SJCRH30 (cell line): ENCODE data around the gene ABCA8. TPM values are rescaled to one million over a fixed set of nuclear protein-coding genes. Genes with fewer than 3 reads are reported as not detected.

Experiments
- DNase-seq, 2 experiments: peaks; one replicate each; pipeline ENCODE4 v3.0.0-alpha.2; 2015 to 2020
- H3K27ac ChIP-seq: fragments of 250-450 bp; sonication (Bioruptor Pico); 2 replicates; pipeline ENCODE4 v1.5.1; 2020; ENCODE audit warnings: mild to moderate bottlenecking, moderate library complexity
- H3K27me3 ChIP-seq: fragments of 250-450 bp; sonication (Bioruptor Pico); 2 replicates; pipeline ENCODE4 v1.5.1; 2020; ENCODE audit warnings: mild to moderate bottlenecking, moderate library complexity
- H3K36me3 ChIP-seq: fragments of 250-450 bp; sonication (Bioruptor Pico); 2 replicates; pipeline ENCODE4 v1.5.1; 2020; ENCODE audit warnings: mild to moderate bottlenecking, moderate library complexity
- H3K4me1 ChIP-seq: fragments of 250-450 bp; sonication (Bioruptor Pico); 2 replicates; pipeline ENCODE4 v1.5.1; 2020; ENCODE audit warnings: mild to moderate bottlenecking, moderate library complexity
- H3K4me3 ChIP-seq: fragments of 250-450 bp; sonication (Bioruptor Pico); 2 replicates; pipeline ENCODE4 v1.5.1; 2020; ENCODE audit warnings: mild to moderate bottlenecking, moderate library complexity
- H3K9me3 ChIP-seq: fragments of 250-450 bp; sonication (Bioruptor Pico); replicated peaks from 2 replicates; pipeline ENCODE4 v1.5.1; 2020; ENCODE audit warnings: mild to moderate bottlenecking, moderate library complexity
- total RNA-seq: library from RNA; depleted of rRNA; stranded (reverse); fragments of >200 nt; shearing (Covaris generic); gene quantifications from 2 replicates; pipeline ENCODE4 v1.2.3, GENCODE V29; 2014

The ABCA8 gene
- total RNA-seq, 1 experiment from 2014 or later: not detected

DNA sequence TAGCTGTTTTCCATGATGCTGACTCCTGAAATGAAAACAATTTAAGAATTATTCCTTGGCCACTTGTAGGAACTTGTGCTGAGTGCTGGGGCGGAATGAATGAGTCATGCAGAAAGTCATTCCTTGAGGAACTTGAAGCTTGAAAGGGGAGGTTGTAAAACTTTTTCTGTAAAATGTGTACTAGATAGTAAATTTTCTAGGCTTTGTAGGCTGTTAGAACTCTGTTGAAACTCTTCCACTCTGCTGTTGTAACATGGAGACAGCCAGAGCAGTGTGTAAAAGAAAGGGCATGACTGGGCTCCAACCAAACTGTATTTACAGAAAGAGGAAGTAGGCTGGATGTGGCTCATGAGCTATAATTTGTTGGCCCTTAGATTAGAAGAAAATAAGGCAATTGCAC is 46.1 kb downstream of the ABCA8 start:
- no peak for DNase-seq
- Histone ChIP-seq H3K9me3 (no peaks in the 10 kb centered on the region), H3K27ac (no peak overlapping the region), H3K4me1 (no peaks in the 10 kb centered on the region), H3K4me3 (no peak overlapping the region), H3K27me3 (no peaks in the 10 kb centered on the region; the same call in 1 of the 2 replicates), H3K36me3 (no peaks in the 10 kb centered on the region)

DNA sequence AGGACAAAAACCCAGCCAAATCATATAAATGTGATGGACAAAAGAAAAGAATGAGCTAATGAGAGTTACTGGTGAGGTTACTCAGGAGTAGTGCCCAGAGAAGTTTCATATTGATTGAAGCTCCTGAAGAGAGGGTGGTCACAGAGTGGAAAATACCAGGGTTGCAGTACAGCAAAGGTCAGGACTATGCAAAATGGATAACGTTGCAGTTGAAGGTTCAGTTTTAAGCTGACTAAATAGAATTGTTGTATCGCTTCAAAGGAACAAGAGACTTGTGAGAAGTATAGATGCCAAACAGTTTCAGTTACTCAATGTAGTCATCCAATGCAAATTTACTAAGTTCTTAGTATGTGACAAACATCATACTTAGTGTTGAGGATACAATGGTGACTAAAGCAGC is 47.1 kb downstream of the ABCA8 start:
- Histone ChIP-seq H3K36me3 (no peaks in the 10 kb centered on the region), H3K9me3 (no peaks in the 10 kb centered on the region), H3K4me3 (no peak overlapping the region), H3K4me1 (no peaks in the 10 kb centered on the region), H3K27ac (no peak overlapping the region), H3K27me3 (no peaks in the 10 kb centered on the region; the same call in 1 of the 2 replicates)
- no peak for DNase-seq

DNA sequence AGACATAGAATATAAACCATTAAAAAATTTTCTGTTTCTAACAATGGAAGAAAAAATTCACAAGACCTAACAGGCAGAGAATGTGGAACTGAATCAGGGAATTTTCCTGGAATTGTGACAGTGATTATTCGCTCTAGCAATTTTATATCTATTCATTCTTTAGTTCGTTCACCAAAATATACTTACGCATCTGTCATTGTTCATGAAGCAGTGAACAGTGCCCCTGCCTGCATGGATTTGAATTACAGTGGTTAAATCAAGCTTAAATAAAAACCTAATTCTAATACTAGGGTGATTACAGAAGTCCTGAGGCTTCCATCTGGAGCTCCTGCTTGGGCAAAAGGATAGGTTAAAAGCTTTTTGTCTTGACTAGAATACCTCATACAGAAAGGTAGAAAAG is 48.6 kb downstream of the ABCA8 start:
- Histone ChIP-seq H3K27me3 (no peaks in the 10 kb centered on the region; the same call in 1 of the 2 replicates), H3K4me1 (no peaks in the 10 kb centered on the region), H3K4me3 (no peak overlapping the region), H3K9me3 (no peaks in the 10 kb centered on the region), H3K36me3 (no peaks in the 10 kb centered on the region), H3K27ac (no peak overlapping the region)
- no peak for DNase-seq

DNA sequence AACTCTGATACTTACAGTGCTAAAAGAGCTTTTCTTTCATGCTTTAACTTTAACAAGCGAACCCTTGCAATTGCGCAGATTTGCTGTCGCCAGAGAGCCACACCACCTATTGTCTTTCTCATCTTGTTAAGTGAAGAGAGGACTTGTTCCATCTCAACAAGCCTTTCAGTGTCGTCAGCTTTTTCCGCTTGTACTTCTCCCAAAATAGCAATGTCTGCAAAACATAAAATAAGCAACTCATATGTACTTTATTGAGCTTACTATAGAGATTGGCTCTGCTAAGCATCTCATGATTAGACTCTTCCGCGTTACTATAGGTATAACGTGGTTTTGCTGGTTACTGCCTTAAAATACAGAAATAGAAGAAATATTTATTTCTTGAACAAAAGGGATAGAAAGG is 51.9 kb downstream of the ABCA8 start:
- no peak overlapping the region for H3K4me3 ChIP-seq

DNA sequence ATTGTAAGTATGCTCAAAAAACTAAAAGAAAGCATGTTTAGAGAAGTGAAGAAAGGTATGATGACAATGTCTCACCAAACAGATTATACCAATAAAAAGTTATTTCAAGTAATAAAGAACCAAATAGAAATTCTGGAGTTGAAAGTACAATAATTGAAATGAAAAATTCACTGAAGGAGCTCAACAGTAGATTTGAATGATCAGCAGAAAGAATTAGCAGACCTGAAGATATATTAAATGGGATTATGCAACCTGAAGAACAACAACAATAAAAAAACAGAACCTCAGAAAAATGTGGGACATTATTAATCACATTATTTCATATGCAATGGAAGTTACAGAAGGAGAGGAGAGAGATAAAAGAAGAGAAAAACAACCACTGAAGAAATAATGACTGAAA is 57.6 kb downstream of the ABCA8 start:
- H3K9me3 ChIP-seq: no peaks in the 10 kb centered on the region
- no peaks in the 10 kb centered on the region for H3K27me3 ChIP-seq
- no peak overlapping the region for H3K27ac ChIP-seq
- no peak overlapping the region for H3K4me3 ChIP-seq
- H3K36me3 ChIP-seq: no peaks in the 10 kb centered on the region
- DNase-seq: no peak
- H3K4me1 ChIP-seq: no peaks in the 10 kb centered on the region

More for the DNA sequence above, 51.9 kb downstream of the ABCA8 start:
- no peak for DNase-seq
- Histone ChIP-seq H3K36me3 (no peaks in the 10 kb centered on the region), H3K27ac (no peak overlapping the region), H3K27me3 (no peaks in the 10 kb centered on the region; the same call in 1 of the 2 replicates), H3K9me3 (no peaks in the 10 kb centered on the region), H3K4me1 (no peaks in the 10 kb centered on the region)

DNA sequence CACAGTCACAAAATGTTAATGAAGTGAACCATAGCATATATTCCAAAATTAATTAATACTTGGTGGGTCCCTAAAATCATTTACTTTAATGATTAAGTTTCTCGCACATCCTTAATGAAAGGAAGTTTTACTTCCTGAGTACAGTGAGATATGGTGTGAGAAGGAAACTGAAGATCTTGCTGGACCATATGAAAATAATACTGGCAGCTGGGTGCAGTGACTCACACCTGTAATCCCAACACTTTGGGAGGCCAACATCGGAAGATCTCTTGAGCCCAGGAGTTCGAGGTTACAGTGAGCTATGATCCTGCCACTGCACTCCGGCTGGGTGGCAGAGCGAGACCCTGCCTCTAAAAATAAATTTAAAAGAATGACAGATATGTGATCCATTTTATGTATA is 62.5 kb downstream of the ABCA8 start:
- Histone ChIP-seq H3K27ac (no peak overlapping the region), H3K9me3 (no peaks in the 10 kb centered on the region), H3K4me3 (no peak overlapping the region), H3K27me3 (no peaks in the 10 kb centered on the region), H3K36me3 (no peaks in the 10 kb centered on the region), H3K4me1 (no peaks in the 10 kb centered on the region)
- DNase-seq: no peak

DNA sequence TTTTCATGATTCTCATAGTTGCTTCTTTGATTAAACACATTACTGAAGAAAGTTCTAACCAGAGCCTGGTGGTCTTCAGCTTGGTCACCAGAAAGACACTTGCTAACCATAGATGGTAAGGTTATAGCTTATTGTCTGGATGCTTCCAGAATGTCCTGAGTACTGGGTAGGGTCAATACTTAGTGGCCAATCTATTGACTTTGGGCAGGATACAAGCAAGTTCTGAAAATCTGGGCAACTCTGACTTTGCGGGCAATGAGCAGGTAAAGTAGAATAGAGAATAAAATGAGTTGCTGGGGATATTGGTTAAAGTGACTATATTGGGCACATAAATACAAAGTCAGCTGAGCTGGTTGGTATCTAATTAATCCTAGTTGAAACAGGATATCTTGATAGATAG is 63.0 kb downstream of the ABCA8 start:
- H3K27me3 ChIP-seq: no peaks in the 10 kb centered on the region
- no peak overlapping the region for H3K4me3 ChIP-seq
- H3K36me3 ChIP-seq: no peaks in the 10 kb centered on the region
- DNase-seq: no peak
- no peak overlapping the region for H3K27ac ChIP-seq
- no peaks in the 10 kb centered on the region for H3K4me1 ChIP-seq
- H3K9me3 ChIP-seq: no peaks in the 10 kb centered on the region

DNA sequence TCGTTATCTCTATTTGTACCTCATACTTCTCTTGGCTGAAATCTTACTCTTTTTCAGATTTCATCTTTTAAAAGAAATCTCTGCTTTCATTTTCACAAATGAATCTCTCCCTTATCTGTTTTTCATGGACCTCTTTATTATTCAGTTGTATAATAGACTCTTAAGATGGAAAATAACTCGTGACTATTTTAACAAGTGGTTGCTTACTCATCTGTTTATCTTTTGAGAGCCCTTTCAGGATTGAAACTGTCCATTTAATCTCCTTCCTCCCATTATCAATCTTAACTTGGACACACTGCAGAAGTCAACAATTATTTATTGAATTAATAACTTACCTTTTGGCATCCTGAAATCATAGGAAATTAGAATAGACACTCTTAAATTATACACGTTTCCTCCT is 68.8 kb downstream of the ABCA8 start:
- no peaks in the 10 kb centered on the region for H3K9me3 ChIP-seq
- no peak overlapping the region for H3K27ac ChIP-seq
- DNase-seq: no peak
- H3K27me3 ChIP-seq: no peaks in the 10 kb centered on the region
- H3K4me3 ChIP-seq: no peak overlapping the region
- H3K36me3 ChIP-seq: no peaks in the 10 kb centered on the region
- no peaks in the 10 kb centered on the region for H3K4me1 ChIP-seq

DNA sequence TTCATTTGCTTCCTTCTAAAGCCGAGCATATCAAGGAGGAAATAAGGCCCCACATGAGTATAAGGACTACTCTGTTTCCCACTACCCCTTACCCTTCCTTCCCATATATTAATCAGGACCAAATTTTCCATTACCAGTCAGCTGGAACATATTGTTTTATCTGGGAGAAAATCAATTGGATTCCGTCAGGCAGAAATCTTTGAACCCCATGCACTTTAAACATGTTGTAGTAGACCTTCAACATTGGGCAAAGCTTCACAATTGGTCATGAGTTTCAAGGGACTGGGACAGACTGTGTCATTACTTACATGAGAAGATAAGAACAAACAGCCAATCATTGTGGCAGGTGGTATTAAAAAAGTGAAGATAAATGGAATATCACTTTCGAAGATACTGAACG is 70.3 kb downstream of the ABCA8 start:
- Histone ChIP-seq H3K4me3 (no peak overlapping the region), H3K9me3 (no peaks in the 10 kb centered on the region), H3K36me3 (no peaks in the 10 kb centered on the region), H3K27ac (no peak overlapping the region), H3K27me3 (no peaks in the 10 kb centered on the region), H3K4me1 (no peaks in the 10 kb centered on the region)
- no peak for DNase-seq

DNA sequence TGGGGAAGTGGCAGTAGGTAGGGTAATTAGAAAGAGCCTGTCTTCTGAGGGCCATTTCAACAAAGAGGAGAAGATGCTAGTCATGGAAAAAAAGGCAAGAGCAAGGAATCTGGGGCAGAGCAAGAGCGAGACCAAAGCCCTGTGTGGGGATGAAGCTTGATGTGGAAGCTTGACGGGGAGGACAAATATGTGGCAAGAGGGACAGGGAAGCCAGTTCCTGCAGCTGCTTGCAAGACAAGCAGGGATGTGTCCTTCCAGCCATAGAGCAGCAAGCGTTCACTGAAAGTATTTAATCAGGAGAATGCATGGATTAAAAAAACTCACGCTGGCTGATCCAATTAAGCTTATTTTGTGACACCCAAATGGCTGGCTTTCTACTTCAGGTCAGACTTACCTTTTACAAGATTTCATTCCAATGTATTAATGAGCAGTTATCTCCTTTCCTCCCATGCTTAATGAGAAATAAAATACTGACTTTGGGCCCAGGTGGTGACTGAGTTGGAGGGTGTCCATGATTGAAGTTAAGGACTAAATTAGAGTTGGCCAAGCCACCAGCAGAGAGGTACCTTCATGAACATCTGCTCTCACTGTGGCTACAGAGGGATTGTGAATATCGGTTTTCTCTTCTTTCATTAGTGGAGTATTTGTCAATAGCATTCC is 76.8 kb downstream of the ABCA8 start:
- no peak overlapping the region for H3K27ac ChIP-seq

DNA sequence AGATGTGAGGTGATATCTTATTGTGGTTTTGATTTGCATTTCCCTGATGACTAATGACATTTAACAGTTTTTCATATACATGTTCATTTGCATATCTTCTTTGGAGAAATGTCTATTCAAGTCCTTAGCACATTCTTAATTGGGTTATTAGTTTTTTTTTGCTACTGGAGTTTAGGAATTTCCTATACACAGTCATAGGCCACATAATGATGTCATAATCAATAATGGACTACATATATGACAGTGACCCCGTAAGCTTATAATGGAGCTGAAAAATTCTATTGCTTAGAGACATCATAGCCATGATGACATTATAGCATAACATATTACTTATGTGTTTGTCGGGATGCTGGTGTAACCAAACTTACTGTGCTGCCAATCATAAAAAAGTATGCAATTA is 83.7 kb downstream of the ABCA8 start:
- Histone ChIP-seq H3K27ac (no peak overlapping the region), H3K36me3 (no peaks in the 10 kb centered on the region), H3K4me1 (no peaks in the 10 kb centered on the region), H3K4me3 (no peak overlapping the region), H3K9me3 (no peaks in the 10 kb centered on the region), H3K27me3 (no peaks in the 10 kb centered on the region)
- DNase-seq: no peak

More for the DNA sequence above, 76.8 kb downstream of the ABCA8 start:
- Histone ChIP-seq H3K4me3 (no peak overlapping the region), H3K27me3 (no peaks in the 10 kb centered on the region), H3K36me3 (no peaks in the 10 kb centered on the region), H3K9me3 (no peaks in the 10 kb centered on the region), H3K4me1 (no peaks in the 10 kb centered on the region)
- no peak for DNase-seq

DNA sequence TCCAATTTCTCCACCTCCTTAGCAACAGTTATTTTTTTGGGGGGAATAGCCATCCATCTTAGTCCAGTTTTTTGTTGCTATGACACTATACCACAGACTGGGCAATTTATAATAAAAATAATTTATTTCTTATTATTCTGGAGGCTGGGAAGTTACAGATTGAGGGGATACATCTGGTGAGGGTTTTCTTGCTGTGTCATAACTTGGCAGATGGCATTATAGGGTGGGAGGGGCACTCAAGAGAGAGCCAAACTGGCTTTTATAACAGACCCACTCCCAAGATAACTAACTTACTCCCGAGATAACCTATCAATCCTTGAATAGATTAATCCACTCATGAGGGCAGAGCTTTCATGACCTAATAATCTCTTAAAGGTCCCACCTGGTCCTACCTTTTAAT is 84.2 kb downstream of the ABCA8 start:
- H3K27ac ChIP-seq: no peak overlapping the region
- no peak overlapping the region for H3K4me3 ChIP-seq
- no peak for DNase-seq
- no peaks in the 10 kb centered on the region for H3K36me3 ChIP-seq
- no peaks in the 10 kb centered on the region for H3K27me3 ChIP-seq
- H3K9me3 ChIP-seq: no peaks in the 10 kb centered on the region
- H3K4me1 ChIP-seq: no peaks in the 10 kb centered on the region

DNA sequence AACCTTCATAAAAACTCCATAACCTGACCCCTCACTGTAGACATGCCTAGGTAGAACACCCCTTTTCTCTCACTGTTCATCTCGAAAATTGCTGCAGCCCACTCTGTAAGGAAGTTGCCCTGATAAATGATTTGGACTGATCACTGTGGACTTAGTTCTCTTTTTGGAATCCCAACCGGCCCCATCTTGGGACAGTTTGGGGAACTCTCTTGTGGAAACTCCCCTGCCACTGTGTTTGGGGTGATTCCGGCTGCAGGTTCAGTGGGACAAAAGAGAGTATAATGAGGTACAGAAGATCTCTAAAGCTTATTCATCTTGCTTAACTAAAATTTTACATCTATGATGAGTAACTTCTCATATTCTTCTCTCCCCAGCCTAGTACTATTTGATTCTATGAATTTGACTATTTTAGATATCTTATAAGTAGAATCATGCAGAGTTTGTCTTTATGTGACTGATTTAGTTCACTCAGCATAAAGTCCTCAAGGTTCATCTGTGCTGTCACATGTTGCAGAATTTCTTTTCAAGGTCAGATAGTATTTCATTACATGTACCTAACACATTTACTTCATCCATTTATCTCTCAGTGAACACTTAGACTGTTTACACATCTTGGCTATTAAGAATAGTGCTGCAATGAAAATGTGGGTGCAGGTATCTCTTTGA is 84.9 kb downstream of the ABCA8 start:
- Histone ChIP-seq H3K27ac (no peak overlapping the region), H3K27me3 (no peaks in the 10 kb centered on the region), H3K4me3 (no peak overlapping the region), H3K4me1 (no peaks in the 10 kb centered on the region), H3K36me3 (no peaks in the 10 kb centered on the region), H3K9me3 (no peaks in the 10 kb centered on the region)
- DNase-seq: no peak

DNA sequence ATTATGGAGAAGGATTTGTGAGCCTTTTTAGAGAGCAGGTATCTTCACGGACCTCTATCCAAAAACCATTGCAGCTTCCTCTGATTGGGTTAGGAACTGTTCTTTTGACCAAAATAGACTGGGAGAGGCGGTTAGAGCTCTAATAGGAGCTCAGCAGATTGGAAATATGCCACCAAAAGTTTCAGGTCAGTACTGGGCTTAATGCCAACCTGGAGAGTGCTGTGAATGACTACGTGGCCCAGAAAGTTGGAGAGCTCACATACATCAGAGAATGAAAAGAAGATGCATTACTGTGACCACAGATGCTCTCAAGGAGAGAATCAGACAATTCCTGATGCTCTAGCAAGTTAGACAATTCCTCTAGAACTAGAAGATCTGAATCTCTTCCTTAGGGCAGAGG is 86.5 kb downstream of the ABCA8 start:
- no peak for DNase-seq
- no peaks in the 10 kb centered on the region for H3K4me1 ChIP-seq
- no peak overlapping the region for H3K4me3 ChIP-seq
- no peaks in the 10 kb centered on the region for H3K27me3 ChIP-seq
- H3K9me3 ChIP-seq: no peaks in the 10 kb centered on the region
- no peak overlapping the region for H3K27ac ChIP-seq
- no peaks in the 10 kb centered on the region for H3K36me3 ChIP-seq

DNA sequence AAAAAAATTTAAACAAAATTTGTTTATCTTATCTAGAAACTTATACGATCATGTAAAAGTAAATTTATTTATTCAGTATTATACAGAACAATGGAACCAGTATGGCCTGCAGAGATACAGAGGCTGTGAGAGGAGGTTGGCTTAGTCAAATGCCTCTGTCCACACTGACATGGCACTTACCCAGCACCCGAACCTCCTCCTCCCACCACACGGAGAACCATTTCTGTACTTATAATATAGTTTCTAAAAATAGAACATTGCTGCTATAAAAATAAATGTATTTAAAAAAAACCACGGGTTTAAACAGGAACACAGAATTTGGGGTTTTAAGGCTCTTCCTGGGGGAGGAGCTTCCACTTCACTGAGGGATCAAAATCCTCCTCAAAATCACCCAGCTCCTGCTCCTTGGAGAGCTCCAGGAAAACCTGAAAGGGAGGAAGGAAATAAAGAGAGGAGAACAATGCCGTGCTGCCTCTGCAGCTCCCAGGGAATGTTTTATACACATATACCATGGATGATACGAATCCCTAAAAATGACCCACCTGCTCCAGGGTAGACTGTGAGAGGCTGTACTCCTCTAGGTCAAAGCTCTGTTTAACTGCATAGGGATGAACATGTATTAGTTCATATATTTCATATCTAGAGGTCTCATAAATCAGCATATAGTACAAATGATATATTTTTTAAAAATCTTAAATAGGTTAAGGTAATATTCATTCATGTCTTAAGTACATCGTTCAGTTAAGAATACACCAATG is 87.3 kb downstream of the ABCA8 start:
- Histone ChIP-seq H3K27me3 (no peaks in the 10 kb centered on the region), H3K9me3 (no peaks in the 10 kb centered on the region), H3K4me3 (no peak overlapping the region), H3K36me3 (no peaks in the 10 kb centered on the region), H3K4me1 (no peaks in the 10 kb centered on the region), H3K27ac (no peak overlapping the region)
- no peak for DNase-seq
